AG09319 (cell line): Measurements from ENCODE around the gene UBE3D.

Experiments
- DNase-seq: peaks from one replicate; pipeline ENCODE4 v3.0.0-alpha.2; 2010; ENCODE audit warnings: low read depth; ENCODE audit errors: extremely low read depth
- TF ChIP-seq, protein P1 (sequence below): IDR thresholded peaks from 2 replicates; pipeline ENCODE4 v1.5.1; 2011; ENCODE audit warnings: low read depth, mild to moderate bottlenecking, inconsistent platforms, low read length, moderate library complexity

Gene UBE3D

DNA sequence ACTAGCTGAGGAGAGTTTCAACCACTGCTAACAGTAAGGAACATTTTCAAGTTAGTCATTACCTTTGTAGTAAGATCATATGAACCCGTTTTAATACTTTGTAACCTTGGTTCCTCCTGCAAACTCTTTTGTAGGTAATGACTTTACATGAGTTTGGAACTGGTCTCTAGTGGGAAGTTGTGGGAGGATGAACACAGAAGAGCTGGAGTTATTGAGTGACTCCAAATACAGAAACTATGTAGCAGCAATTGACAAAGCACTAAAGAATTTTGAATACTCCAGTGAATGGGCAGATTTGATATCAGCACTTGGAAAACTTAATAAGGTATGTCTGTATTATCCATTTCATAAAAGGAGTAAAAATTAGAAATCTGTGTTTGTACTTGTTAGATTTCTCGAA, 31.1 kb upstream of the UBE3D start:
- no peak for DNase-seq
- TF ChIP-seq, protein P1, sequence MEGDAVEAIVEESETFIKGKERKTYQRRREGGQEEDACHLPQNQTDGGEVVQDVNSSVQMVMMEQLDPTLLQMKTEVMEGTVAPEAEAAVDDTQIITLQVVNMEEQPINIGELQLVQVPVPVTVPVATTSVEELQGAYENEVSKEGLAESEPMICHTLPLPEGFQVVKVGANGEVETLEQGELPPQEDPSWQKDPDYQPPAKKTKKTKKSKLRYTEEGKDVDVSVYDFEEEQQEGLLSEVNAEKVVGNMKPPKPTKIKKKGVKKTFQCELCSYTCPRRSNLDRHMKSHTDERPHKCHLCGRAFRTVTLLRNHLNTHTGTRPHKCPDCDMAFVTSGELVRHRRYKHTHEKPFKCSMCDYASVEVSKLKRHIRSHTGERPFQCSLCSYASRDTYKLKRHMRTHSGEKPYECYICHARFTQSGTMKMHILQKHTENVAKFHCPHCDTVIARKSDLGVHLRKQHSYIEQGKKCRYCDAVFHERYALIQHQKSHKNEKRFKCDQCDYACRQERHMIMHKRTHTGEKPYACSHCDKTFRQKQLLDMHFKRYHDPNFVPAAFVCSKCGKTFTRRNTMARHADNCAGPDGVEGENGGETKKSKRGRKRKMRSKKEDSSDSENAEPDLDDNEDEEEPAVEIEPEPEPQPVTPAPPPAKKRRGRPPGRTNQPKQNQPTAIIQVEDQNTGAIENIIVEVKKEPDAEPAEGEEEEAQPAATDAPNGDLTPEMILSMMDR: no peak

DNA sequence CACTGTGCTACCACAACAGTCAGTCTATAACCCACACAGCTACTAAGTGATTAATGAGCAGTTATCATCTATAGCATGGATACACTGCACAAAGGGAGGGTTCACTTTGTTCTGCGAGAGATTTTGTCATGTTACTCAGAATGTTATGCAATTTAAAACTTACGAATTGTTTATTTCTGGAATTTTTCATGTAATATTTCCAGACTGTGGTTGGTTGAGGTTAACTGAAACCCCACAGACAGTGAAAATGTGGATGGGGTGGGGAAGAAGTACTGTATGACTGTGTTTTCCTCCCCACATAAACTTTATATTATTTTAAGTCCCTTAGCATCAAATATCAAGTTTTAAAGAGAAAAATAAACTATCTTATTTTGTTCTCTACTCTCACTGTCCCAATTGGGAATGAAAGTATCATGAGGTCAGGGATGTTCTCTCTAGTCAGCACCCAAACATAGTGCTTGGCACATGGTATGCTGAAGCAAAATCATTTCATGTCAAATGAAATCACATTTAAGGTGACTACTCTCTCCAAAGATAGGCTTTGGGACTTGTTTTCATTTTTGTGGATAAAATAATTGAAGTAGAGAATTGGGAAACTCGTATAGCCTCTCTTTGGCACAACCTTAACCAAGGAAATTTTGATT, 27.2 kb upstream of the UBE3D start:
- DNase-seq: peak; percentile 5
- TF ChIP-seq, protein P1: no peak

DNA sequence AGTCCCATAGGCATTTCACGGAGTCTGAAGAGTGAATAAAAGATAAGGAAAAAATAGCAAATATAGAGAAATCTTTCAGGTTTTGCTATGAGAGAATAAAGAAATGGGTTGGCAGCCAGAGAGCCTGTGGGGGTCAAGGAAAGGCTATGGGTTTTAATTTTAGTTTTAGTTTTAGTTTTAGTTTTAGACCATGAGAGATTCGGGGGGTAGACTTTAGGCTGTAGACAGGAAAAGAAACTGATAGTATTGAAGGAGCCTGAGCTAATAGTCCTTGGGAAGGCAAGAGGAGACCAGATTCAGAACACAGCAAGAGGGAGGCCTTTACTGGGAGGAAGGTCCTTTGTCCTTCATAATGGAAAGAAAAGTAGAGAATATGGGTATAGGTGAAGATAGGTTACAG, 21.1 kb upstream of the UBE3D start:
- no peak for DNase-seq
- TF ChIP-seq, protein P1: no peak

DNA sequence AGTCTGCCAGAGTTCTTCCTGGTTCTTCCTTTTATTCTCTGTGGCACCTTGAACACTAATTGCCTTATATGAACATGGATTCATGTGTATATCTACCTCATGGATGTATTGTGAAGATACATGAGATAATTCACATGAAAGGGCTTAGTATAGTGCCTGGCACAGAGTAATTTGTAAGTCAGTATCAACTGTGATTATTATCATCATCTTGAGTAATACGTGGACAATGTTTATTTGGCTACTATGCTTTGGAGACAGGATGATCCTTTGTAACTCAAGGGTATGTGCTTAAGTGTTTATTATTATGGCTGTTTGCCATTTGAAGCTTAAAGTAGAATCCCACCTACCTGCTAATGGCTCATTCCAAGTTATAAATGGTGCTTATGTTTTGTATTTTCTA, 17.8 kb upstream of the UBE3D start:
- no peak for DNase-seq
- TF ChIP-seq, protein P1: no peak

DNA sequence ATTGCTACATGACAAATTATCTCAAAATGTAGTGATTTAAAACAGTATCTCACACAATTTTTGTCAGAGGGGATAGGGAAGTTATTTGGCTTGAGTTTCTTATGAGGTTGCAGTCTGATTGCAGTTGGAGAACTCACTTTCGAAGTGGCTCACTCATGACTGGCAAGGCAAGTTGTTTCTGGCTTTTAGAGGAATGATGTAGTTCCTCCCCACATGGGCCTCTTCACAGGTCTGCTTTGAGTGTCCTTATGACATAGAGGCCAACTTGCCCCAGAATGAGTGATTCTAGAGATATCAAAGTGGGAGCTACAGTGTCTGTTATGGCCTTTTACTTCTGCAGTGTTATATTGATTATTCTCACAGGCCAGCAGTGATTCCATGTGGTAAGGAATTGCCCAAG, 8.0 kb upstream of the UBE3D start:
- TF ChIP-seq, protein P1: no peak
- DNase-seq: no peak

DNA sequence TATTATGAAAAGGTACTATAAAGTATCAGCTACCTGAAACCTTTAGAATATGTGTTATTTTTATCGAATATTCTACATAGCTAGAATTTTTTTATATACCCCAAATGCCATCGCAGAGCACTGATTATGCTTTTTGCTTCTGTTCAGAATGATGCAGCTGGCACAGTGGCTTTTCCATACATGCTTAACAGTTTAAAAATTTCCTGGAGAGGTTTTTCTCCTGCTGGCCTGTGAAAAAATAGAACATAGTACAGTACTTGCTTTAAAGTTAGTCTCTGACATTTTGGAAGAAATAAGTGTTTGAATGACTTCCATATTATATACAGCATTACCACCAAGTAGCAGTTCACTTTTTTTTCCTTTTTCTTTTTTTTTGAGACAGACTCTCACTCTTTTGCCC, 7.1 kb upstream of the UBE3D start:
- DNase-seq: no peak
- TF ChIP-seq, protein P1: no peak

DNA sequence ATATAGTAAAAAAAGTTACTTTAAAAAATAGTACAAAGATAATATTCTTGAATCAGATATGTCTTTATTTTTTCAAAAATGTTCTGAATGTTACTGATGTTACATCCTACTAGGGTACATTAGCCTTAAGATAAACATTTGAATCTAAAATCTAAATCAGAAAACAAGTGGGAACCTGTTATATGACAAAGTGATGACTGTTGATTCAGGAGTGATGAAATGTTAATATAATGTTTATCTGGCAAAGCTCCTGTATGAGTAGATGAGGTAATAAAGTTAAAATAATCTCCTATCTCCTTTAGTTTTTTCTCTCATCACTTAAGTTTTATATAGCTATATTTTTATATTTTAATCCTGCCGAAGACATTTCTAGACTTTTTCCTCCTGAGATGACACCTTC, 6.1 kb upstream of the UBE3D start:
- TF ChIP-seq, protein P1: no peak
- no peak for DNase-seq
